ENCODE measurements around the gene LIPC. TPM values are rescaled to one million over a fixed set of nuclear protein-coding genes. Genes with fewer than 3 reads are reported as not detected.
A peak's percentile ranks its signal among the peaks of the same experiment; 100 is the strongest.

Gene LIPC
- total and polyA plus RNA-seq, 9 of the 15 experiments (the other 6 are each of a cell fraction or from before 2014, with no cell fraction given), result 0.07 to 0.41 (median 0.11) TPM; not detected in 2

GRCh38 chr15:58521293-58521991 lies 89.7 kb downstream of the LIPC start (continued):
- no peak for TF ChIP-seq KDM2B (CRISPR knock-in tag; IDR thresholded peaks at IDR 0.05)
- TF ChIP-seq JUNB (CRISPR knock-in tag; conservative IDR thresholded peaks at IDR 0.05), result no peak; the same call in 1 of the 2 replicates
- no peak for TF ChIP-seq RBM34 (IDR thresholded peaks at IDR 0.05; ENCODE audit: borderline replicate concordance, insufficient read depth, low read length)
- no peak for TF ChIP-seq XRCC3 (IDR thresholded peaks at IDR 0.05)
- TF ChIP-seq E2F8 (IDR thresholded peaks at IDR 0.05; ENCODE audit: low read depth, partially characterized antibody), result peak; percentile 83
- 0 out of 2 replicates have a peak, but pooled peaks have one; percentile 63 for TF ChIP-seq ZNF24 (IDR thresholded peaks at IDR 0.05)
- TF ChIP-seq PRDM10 (IDR thresholded peaks at IDR 0.05; ENCODE audit: partially characterized antibody), result peak; percentile 73
- no peak for TF ChIP-seq ZNF445 (CRISPR knock-in tag; IDR thresholded peaks at IDR 0.05; ENCODE audit: low read depth)
- no peak for TF ChIP-seq XRCC5 (IDR thresholded peaks at IDR 0.05; ENCODE audit: low read depth, low read length)
- TF ChIP-seq ZNF609 (CRISPR knock-in tag; IDR thresholded peaks at IDR 0.05; ENCODE audit: borderline replicate concordance), result 0 out of 2 replicates have a peak, but pooled peaks have one; percentile 56
- no peak for TF ChIP-seq IRF2 (CRISPR knock-in tag; IDR thresholded peaks at IDR 0.05)
- no peak; the same call in 1 of the 2 replicates for TF ChIP-seq CREB3 (tag; conservative IDR thresholded peaks at IDR 0.05; ENCODE audit: low read depth)
- TF ChIP-seq ZNF511 (CRISPR knock-in tag; IDR thresholded peaks at IDR 0.05), result 0 out of 2 replicates have a peak, but pooled peaks have one; percentile 58
- TF ChIP-seq FOXA1 (IDR thresholded peaks at IDR 0.05; ENCODE audit: borderline replicate concordance), result no peak
